Endometrium (tissue), 2 donors: Measurements from ENCODE around the gene NBPF1.
"Not testable (repeated sequence)": the region's sequence is repeated elsewhere in the genome, so short reads cannot be mapped to it uniquely, and the experiment has no call there.

ENCODE experiments used
- FAIRE-seq: peaks from 2 replicates; lab custom pipeline; 2012; peaks lifted over from hg19 to GRCh38; lab: Jason Lieb, UNC
- donor health status: control.
- donor health status: control.

Gene NBPF1

DNA sequence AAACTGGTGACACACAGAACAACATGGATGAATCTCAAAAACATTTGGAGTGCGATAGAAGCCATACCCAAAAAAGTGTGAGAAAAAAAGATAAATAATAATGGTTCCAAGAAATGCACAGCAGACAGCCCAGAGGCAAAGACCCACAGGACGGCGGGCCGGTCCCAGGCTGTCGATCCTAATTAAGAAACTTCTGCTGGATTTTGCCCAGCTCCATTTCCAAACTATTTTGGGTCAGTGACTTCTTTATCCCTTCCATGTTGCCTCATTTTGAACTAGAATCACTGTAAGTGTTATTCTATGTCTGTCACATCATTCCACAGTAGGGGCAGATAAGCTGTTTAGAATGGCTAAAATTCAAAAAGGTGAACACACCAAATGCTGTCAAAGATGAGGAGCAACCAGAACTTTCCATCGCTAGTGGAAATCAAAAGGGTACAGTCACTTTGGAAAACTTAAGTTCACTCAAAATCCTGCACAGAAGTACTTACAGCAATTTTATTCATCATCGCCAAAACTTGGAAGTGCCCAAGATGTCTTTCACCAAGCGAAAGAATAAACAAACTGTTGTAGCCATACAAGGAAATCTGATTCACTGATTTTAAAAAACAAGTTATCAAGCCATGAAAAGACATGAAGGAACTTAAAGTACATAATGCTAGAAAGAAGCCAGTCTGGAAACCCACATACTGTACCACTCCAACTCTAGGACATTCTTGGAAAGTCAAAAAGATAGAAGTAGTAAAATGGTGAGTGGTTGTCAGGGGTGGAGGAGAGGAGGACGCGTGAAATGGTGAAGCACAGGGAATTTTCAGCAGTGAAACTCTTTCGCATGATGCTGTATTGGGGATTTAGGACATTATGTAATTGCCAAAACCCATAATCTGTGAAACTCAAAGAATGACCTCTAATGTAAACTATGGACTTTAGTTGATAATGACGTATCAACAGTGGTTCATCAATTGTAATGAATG lies 7.5 kb downstream of the NBPF1 start:
- FAIRE-seq = no peak

- no peak for FAIRE-seq
Observed at GRCh38 chr1:16605213-16605525, 8.2 kb downstream of the NBPF1 start.

GRCh38 chr1:16604514-16605212 lies 8.7 kb downstream of the NBPF1 start:
- not testable (repeated sequence) for FAIRE-seq

- FAIRE-seq = not testable (repeated sequence)
Observed at GRCh38 chr1:16603623-16604022, 9.7 kb downstream of the NBPF1 start.

DNA sequence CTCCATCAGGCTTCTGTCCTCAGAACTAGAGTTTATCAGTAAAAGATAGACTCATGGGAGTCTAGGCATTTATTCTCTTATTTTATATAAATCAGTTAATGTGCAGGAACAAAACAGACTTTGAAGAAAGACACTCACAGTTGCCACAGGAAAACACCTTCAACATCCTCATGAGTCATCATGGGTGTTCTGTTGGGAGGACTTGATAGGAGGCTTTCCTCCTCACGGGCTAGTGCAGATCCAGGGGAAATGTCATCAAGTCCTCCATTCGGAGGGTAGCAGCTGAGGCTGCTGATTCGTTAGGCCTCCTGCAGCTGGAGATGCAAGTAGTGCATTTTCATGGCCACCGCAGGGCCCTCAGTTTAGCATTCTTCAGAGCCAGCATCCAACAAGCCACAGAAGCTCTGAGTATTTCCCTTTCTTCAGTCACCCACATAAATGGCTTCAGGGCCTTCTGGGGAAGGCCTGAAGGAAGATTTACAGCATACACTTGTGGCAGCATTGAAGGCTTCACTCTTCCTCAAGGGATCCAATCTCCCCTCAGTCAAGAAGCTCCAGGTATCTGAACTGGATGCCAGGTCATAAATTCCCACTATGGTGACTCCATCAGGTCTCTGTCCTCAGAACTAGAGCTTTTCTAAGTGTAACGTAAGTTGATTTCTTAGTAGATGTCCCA lies 10.9 kb downstream of the NBPF1 start:
- not testable (repeated sequence) for FAIRE-seq

GRCh38 chr1:16600855-16601786 lies 12.2 kb downstream of the NBPF1 start:
- not testable (repeated sequence) for FAIRE-seq

GRCh38 chr1:16599326-16599725 lies 14.0 kb downstream of the NBPF1 start:
- FAIRE-seq = not testable (repeated sequence)

DNA sequence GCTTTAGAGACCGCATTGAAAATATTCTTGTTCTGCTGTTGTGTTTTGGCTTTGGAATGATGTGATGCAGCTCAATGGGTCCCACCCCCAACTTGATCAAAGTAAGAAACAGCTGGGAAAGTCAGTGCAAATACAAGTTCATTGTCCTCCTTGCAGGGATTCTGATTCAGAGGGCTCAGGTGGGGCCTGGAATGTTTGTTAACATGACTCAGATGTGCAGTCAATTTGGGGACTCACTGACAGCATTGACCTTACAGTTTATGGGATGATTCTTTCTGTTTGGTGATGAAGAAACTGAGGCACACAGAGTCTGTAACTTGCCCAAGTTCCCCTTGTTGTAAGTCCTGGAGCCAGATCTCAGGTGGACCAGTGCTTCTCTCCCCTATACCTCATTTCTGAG lies 18.1 kb downstream of the NBPF1 start:
- FAIRE-seq = not testable (repeated sequence)

- not testable (repeated sequence) for FAIRE-seq
Observed at GRCh38 chr1:16591845-16592244, 21.5 kb downstream of the NBPF1 start.

- not testable (repeated sequence) for FAIRE-seq
Observed at GRCh38 chr1:16588081-16588480, 25.3 kb downstream of the NBPF1 start.

- FAIRE-seq = not testable (repeated sequence)
Observed at GRCh38 chr1:16587639-16588038, 25.7 kb downstream of the NBPF1 start.

- FAIRE-seq = not testable (repeated sequence)
Observed at GRCh38 chr1:16565324-16565723, 48.0 kb downstream of the NBPF1 start.

DNA sequence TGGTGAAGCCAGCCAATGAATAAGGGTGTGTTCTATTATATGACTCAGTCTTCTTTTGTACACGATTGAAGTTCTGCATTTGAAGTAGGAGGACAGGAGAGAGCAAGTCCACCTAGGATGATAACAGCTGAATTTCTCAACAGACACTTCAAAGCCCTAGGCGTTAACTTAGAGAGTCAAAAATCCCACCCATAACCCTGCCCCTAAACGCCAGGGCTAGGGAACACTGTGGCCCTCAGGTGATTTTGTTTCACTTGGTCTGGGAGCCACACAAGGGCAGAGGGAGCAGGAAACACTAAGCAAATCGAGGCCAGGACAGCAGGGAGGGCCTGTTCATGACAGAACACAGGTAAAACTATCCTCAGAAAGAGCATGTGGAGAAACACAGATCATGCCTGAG lies 52.3 kb downstream of the NBPF1 start:
- FAIRE-seq = not testable (repeated sequence)

- FAIRE-seq = not testable (repeated sequence)
Observed at GRCh38 chr1:16560498-16560897, 52.9 kb downstream of the NBPF1 start.

DNA sequence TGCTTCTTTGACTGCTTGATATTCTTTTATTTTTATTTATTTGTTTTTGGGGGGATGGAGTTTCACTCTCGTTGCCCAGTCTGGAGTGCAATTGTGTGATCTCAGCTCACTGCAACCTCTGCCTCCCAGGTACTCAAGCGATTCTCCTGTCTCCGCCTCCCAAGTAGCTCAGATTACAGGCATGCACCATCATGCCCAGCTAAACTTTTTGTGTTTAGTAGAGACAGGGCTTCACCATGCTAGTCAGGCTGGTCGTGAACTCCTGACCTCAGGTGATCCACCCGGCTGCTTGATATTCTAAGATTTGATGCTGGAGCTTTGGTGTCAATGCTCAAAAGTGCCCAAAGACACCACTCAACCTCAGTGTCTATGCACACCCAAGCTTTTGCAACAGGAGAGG lies 53.7 kb downstream of the NBPF1 start:
- FAIRE-seq = not testable (repeated sequence)

GRCh38 chr1:16557034-16557433 lies 56.3 kb downstream of the NBPF1 start:
- FAIRE-seq = not testable (repeated sequence)

DNA sequence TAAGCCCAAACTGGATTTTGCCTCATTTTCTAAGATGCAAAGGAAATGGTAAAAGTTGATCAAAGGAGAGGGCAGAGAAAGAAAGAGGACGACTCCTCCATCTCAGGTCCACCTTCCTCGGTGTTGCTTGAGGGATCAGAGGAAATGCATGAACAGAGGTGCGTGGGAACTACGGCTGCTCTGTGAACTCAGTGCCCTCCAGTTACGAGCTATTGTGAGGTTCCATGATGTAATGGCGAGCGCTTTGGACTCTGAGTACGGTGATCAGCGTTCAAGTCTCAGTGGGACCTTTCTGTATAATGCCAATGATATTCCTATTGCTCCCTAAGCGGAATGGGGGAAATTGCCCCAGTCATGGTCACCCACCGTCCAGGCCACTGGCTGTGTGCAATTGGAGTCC lies 60.1 kb downstream of the NBPF1 start:
- not testable (repeated sequence) for FAIRE-seq

DNA sequence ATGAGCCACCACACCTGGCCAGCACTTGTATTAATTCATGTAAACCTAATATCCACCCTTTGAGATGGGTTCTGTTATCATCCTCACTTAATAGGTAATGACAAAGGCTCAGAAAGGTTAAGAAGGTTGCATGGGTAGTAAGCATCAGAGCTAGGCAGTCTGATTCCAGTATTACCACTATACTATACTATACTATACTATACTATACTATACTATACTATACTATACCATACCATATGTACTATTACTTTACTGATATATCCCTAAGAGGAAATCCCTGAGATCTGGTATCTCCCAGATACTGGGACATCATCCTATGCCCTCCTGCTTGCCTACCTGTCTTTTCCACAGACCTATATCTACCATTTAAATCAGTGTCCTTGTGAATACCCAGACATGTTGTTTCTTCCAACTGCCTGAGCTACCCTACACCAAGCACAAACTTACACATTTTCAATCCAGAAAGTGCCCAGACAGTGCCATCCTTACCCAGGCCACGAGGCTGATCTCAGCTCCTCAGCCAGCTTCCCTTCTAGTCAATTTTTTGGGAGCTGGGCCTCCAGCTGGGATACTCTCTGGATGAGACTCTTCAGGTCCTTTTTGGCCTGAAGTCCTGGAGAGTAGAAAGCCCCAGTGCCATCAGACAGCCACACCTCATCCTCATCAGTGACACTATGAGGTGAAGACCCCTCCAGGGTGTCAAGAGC lies 63.0 kb downstream of the NBPF1 start:
- FAIRE-seq = not testable (repeated sequence)

GRCh38 chr1:16549545-16549944 lies 63.8 kb downstream of the NBPF1 start:
- FAIRE-seq = not testable (repeated sequence)

GRCh38 chr1:16547502-16548241 lies 65.7 kb downstream of the NBPF1 start:
- FAIRE-seq = not testable (repeated sequence)
